CD14-positive monocyte (primary cell): Measurements from ENCODE around the gene CNOT1. TPM values are rescaled to one million over a fixed set of nuclear protein-coding genes. Genes with fewer than 3 reads are reported as not detected.
"Not testable (repeated sequence)": the region's sequence is repeated elsewhere in the genome, so short reads cannot be mapped to it uniquely, and the experiment has no call there.

Experiments used
- DNase-seq, 3 donors: peaks; one replicate each; pipeline ENCODE4 v3.0.0-alpha.2; 2011 to 2022
- H2AFZ ChIP-seq: 2 replicates; pipeline ENCODE4 v1.6.0; 2012; ENCODE audit warnings: mild to moderate bottlenecking, low read depth, low read length, inconsistent platforms; ENCODE audit not compliant: insufficient read depth, poor library complexity, severe bottlenecking
- H3K27ac ChIP-seq, 2 donors: 1 replicate in 1 of 2; 2 replicates in 1 of 2; pipeline ENCODE4 v1.5.1; 2012 to 2013; ENCODE audit warnings: low read length in 2 of 2, control low read depth in 1 of 2, inconsistent platforms in 1 of 2, low read depth in 1 of 2, mild to moderate bottlenecking in 1 of 2
- H3K27me3 ChIP-seq, 2 donors: one replicate each; pipeline versions ENCODE4 v1.6.0 to v1.6.1; 2011 to 2013; ENCODE audit warnings: low read length in 2 of 2; ENCODE audit not compliant: control insufficient read depth in 2 of 2, insufficient read depth in 2 of 2
- H3K36me3 ChIP-seq, 2 donors: replicated peaks in 1 of 2; 1 replicate in 1 of 2; 2 replicates in 1 of 2; pipeline versions ENCODE4 v1.5.1 to v1.6.1; 2012 to 2013; ENCODE audit warnings: low read length in 2 of 2, control low read depth in 1 of 2, inconsistent platforms in 1 of 2, mild to moderate bottlenecking in 1 of 2; ENCODE audit not compliant: insufficient read depth in 2 of 2, control insufficient read depth in 1 of 2
- H3K4me1 ChIP-seq, 2 donors: 1 replicate in 1 of 2; 2 replicates in 1 of 2; pipeline versions ENCODE4 v1.5.1 to v1.6.1; 2012 to 2013; ENCODE audit warnings: low read length in 2 of 2, control low read depth in 1 of 2, inconsistent platforms in 1 of 2, mild to moderate bottlenecking in 1 of 2, moderate library complexity in 1 of 2; ENCODE audit not compliant: insufficient read depth in 2 of 2, control insufficient read depth in 1 of 2
- H3K4me2 ChIP-seq: replicated peaks from 2 replicates; pipeline ENCODE3; 2012; ENCODE audit warnings: low read length, moderate library complexity, mild to moderate bottlenecking; ENCODE audit not compliant: poor library complexity, severe bottlenecking; ENCODE audit errors: extremely low read depth
- H3K4me3 ChIP-seq, 3 experiments: fragments of 200-600 bp in 1 of 3; sonication (generic) in 1 of 3; replicated peaks in 1 of 3; 1 replicate in 2 of 3; 2 replicates in 1 of 3; pipeline ENCODE4 v1.5.1; 2011 to 2013; ENCODE audit warnings: low read length in 3 of 3, mild to moderate bottlenecking in 3 of 3, control low read depth in 2 of 3, low read depth in 2 of 3, inconsistent platforms in 1 of 3, moderate library complexity in 1 of 3
- H3K79me2 ChIP-seq: 2 replicates; pipeline ENCODE4 v1.6.0; 2012; ENCODE audit warnings: mild to moderate bottlenecking, control low read depth, inconsistent platforms, low read length, moderate library complexity; ENCODE audit not compliant: insufficient read depth
- H3K9ac ChIP-seq: 2 replicates; pipeline ENCODE4 v1.6.0; 2017; ENCODE audit warnings: low read length, mild to moderate bottlenecking; ENCODE audit not compliant: insufficient read depth, poor library complexity, severe bottlenecking
- H3K9me3 ChIP-seq, 2 donors: replicated peaks in 1 of 2; 1 replicate in 1 of 2; 2 replicates in 1 of 2; pipeline versions ENCODE4 v1.5.1 to v1.6.1; 2012 to 2013; ENCODE audit warnings: low read length in 2 of 2, control low read depth in 1 of 2; ENCODE audit not compliant: control insufficient read depth in 1 of 2, insufficient read depth in 1 of 2
- H4K20me1 ChIP-seq: 2 replicates; pipeline ENCODE4 v1.6.0; 2012; ENCODE audit warnings: mild to moderate bottlenecking, low read length, control low read depth, moderate library complexity; ENCODE audit not compliant: insufficient read depth
- H3K27ac Mint-ChIP-seq, 7 donors: one replicate each; pipeline ENCODE4 v1.8.0; 2020; ENCODE audit warnings: mild to moderate bottlenecking in 7 of 7, mixed read lengths in 7 of 7, moderate library complexity in 6 of 7, inconsistent platforms in 2 of 7
- H3K27me3 Mint-ChIP-seq, 3 donors: one replicate each; pipeline ENCODE4 v1.8.0; 2021 to 2022; ENCODE audit warnings: low read depth in 3 of 3, mild to moderate bottlenecking in 3 of 3, mixed read lengths in 3 of 3, moderate library complexity in 3 of 3, inconsistent platforms in 1 of 3
- H3K36me3 Mint-ChIP-seq, 2 donors: one replicate each; pipeline ENCODE4 v1.8.0; 2020; ENCODE audit warnings: mixed read lengths in 2 of 2, inconsistent platforms in 1 of 2, mild to moderate bottlenecking in 1 of 2
- H3K4me1 Mint-ChIP-seq: one replicate; pipeline ENCODE4 v1.8.0; 2020; ENCODE audit warnings: mild to moderate bottlenecking, mixed read lengths
- H3K4me3 Mint-ChIP-seq, 2 donors: one replicate each; pipeline ENCODE4 v1.8.0; 2020; ENCODE audit warnings: mild to moderate bottlenecking in 2 of 2, mixed read lengths in 2 of 2, moderate library complexity in 1 of 2
- H3K9me3 Mint-ChIP-seq, 7 donors: one replicate each; pipeline ENCODE4 v1.8.0; 2020 to 2022; ENCODE audit warnings: mixed read lengths in 7 of 7, mild to moderate bottlenecking in 6 of 7, moderate library complexity in 6 of 7, inconsistent platforms in 2 of 7
- CTCF ChIP-seq: fragments of 200-600 bp; IDR thresholded peaks from one replicate; pipeline ENCODE4 v1.8.0; 2022; ENCODE audit warnings: antibody characterized with exemption, mild to moderate bottlenecking
- WGBS: methylation state at CpG from one replicate; pipeline ENCODE4 v1.1.5; 2013; ENCODE audit warnings: missing lambda C conversion rate; ENCODE audit not compliant: insufficient coverage; 5-methylcytosine and 5-hydroxymethylcytosine counted together
- intact Hi-C, 2 donors: fragments of 100-400 bp; cut with micrococcal nuclease; formaldehyde crosslinking; loops; one replicate each; pipeline versions ENCODE4 v1.15.0 to v1.15.1; 2023
- polyA plus RNA-seq, 3 donors: library from polyadenylated mRNA; depleted of rRNA in 1 of 3; unstranded in 2 of 3; stranded (reverse) in 1 of 3; fragments of 300-500 nt in 2 of 3; fragments of >200 nt in 1 of 3; fragmentation: Illumina TruSeq in 2 of 3; gene quantifications; 1 replicate in 2 of 3; 2 replicates in 1 of 3; pipeline ENCODE4 v1.2.3, GENCODE V29; 2012 to 2021

The CNOT1 gene
- polyA plus RNA-seq, 3 donors: 50.8 to 182 (median 60.8) TPM

- Mint-ChIP-seq H3K36me3 (peaks cover 2% of the 10 kb centered on the region in 2 donors), H3K9me3 (peaks cover 0 to 4% (median 0%) of the 10 kb centered on the region in 7 donors), H3K27me3 (peaks cover 0 to 6% (median 5%) of the 10 kb centered on the region in 3 donors), H3K4me1 (no peaks in the 10 kb centered on the region), H3K27ac (no peak overlapping the region), H3K4me3 (no peak overlapping the region)
- Histone ChIP-seq H4K20me1 (no peaks in the 10 kb centered on the region), H3K9ac (no peak overlapping the region), H3K27ac (no peak overlapping the region), H3K4me1 (no peaks in the 10 kb centered on the region), H3K4me3 (no peak overlapping the region), H3K36me3 (no peaks in the 10 kb centered on the region), H3K79me2 (no peaks in the 10 kb centered on the region), H2AFZ (no peak overlapping the region), H3K4me2 (no peak overlapping the region), H3K9me3 (peaks cover 0 to 3% of the 10 kb centered on the region in 2 donors), H3K27me3 (no peaks in the 10 kb centered on the region)
- 57% methylated on average over 9 of the region's 12 CpGs for WGBS
- DNase-seq: peak; percentile 70 to 84 (median 81)
- intact Hi-C loops: loop anchor here (2.0 to 10.0 kb wide), 2 partner anchors 147 kb away; partner anchors contain the start of gene SETD6 (in 2 of the 2)
- TF ChIP-seq CTCF: peak; percentile 64
These were observed 31.7 kb upstream of the CNOT1 start for GRCh38 chr16:58661199-58661830.

DNA sequence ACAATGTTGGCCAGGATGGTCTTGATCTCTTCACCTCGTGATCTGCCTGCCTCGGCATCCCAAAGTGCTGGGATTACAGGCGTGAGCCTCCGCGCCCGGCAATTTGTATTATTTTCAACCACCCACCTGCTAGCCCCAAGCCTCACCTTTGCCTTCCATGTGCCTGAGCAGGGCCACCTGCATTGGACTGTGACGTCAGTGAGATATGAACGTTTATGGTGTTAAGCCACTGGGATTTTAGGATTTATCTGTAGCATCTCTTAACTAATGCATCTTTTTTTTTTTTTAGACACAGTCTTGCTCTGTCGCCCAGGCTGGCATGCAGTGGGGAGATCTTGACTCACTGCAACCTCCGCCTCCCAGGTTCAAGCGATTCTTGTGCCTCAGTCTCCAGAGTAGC, 30.3 kb upstream of the CNOT1 start:
- not testable (repeated sequence) for H3K27me3 ChIP-seq, DNase-seq, H3K27ac Mint-ChIP-seq, H3K27ac ChIP-seq, H3K9me3 Mint-ChIP-seq, H3K79me2 ChIP-seq, H4K20me1 ChIP-seq, H3K4me1 ChIP-seq, H2AFZ ChIP-seq, H3K9me3 ChIP-seq, H3K36me3 ChIP-seq, H3K9ac ChIP-seq, H3K4me3 ChIP-seq, H3K4me2 ChIP-seq, H3K27me3 Mint-ChIP-seq, H3K4me1 Mint-ChIP-seq, H3K4me3 Mint-ChIP-seq, H3K36me3 Mint-ChIP-seq
- intact Hi-C loops: loop anchor here (2.0 to 10.0 kb wide), 2 partner anchors 145 kb away; partner anchors contain the start of gene SETD6 (in 2 of the 2)
- WGBS: 100% methylated on average over 8 of the region's 11 CpGs
